Smooth muscle cell (in vitro differentiated cells): ENCODE results near the gene ABCA12. TPM values are rescaled to one million over a fixed set of nuclear protein-coding genes. Genes with fewer than 3 reads are reported as not detected.

ENCODE experiments used
- DNase-seq: peaks from one replicate; lab custom pipeline; 2025; ENCODE audit not compliant: unreplicated experiment; lab: John Stamatoyannopoulos, UW
- H2AFZ ChIP-seq: fragments of 200-600 bp; sonication (generic); 2 replicates; pipeline ENCODE4 v1.6.0; 2016; ENCODE audit warnings: antibody characterized with exemption, low read depth, mild to moderate bottlenecking
- H3F3A ChIP-seq: fragments of 200-600 bp; sonication (generic); 2 replicates; pipeline ENCODE4 v1.6.0; 2017; ENCODE audit warnings: antibody characterized with exemption, low read depth
- H3K27ac ChIP-seq: fragments of 200-600 bp; sonication (generic); 2 replicates; pipeline ENCODE4 v1.5.1; 2016; ENCODE audit warnings: low read depth, mild to moderate bottlenecking
- H3K27me3 ChIP-seq: fragments of 200-600 bp; sonication (generic); 2 replicates; pipeline ENCODE4 v1.6.1; 2016; ENCODE audit warnings: low read depth, mild to moderate bottlenecking
- H3K36me3 ChIP-seq: fragments of 200-600 bp; sonication (generic); 2 replicates; pipeline ENCODE4 v1.5.1; 2016; ENCODE audit warnings: low read depth
- H3K4me1 ChIP-seq: fragments of 200-600 bp; sonication (generic); 2 replicates; pipeline ENCODE4 v1.5.1; 2016; ENCODE audit warnings: low read depth
- H3K4me2 ChIP-seq: fragments of 200-600 bp; sonication (generic); 2 replicates; pipeline ENCODE4 v1.6.0; 2016; ENCODE audit warnings: mild to moderate bottlenecking
- H3K4me3 ChIP-seq: fragments of 200-600 bp; sonication (generic); 2 replicates; pipeline ENCODE4 v1.5.1; 2016; ENCODE audit warnings: mild to moderate bottlenecking
- H3K79me2 ChIP-seq: fragments of 200-600 bp; sonication (generic); 2 replicates; pipeline ENCODE4 v1.6.0; 2016; ENCODE audit warnings: low read depth, mild to moderate bottlenecking
- H3K9ac ChIP-seq: fragments of 200-600 bp; sonication (generic); 2 replicates; pipeline ENCODE4 v1.6.0; 2016; ENCODE audit warnings: low read depth
- H3K9me3 ChIP-seq: fragments of 200-600 bp; sonication (generic); replicated peaks from 2 replicates; pipeline ENCODE4 v1.5.1; 2016; ENCODE audit warnings: low read depth
- H4K20me1 ChIP-seq: fragments of 200-600 bp; sonication (generic); 2 replicates; pipeline ENCODE4 v1.6.0; 2016; ENCODE audit warnings: low read depth
- CTCF ChIP-seq: fragments of 200-600 bp; sonication (generic); IDR thresholded peaks from 2 replicates; pipeline ENCODE4 v1.5.1; 2017; ENCODE audit warnings: borderline replicate concordance, mild to moderate bottlenecking, antibody characterized with exemption; ENCODE audit not compliant: insufficient read depth, poor library complexity, severe bottlenecking
- WGBS: methylation state at CpG from one replicate; pipeline ENCODE4 v1.1.7; 2016; ENCODE audit warnings: low lambda C conversion rate; 5-methylcytosine and 5-hydroxymethylcytosine counted together
- polyA plus RNA-seq: library from polyadenylated mRNA; unstranded; fragments of >200 nt; fragmentation: Nextera tagmentation; extraction: Ambion mirVana; gene quantifications from 2 replicates; pipeline ENCODE4 v1.2.1, GENCODE V29; 2016
- total RNA-seq: library from RNA; depleted of rRNA; stranded (reverse); fragments of >200 nt; gene quantifications from 2 replicates; pipeline ENCODE4 v1.2.3, GENCODE V29; 2014

ABCA12 gene
- total and polyA plus RNA-seq, 2 experiments from 2014 or later = 0.47 to 5.7 TPM

DNA sequence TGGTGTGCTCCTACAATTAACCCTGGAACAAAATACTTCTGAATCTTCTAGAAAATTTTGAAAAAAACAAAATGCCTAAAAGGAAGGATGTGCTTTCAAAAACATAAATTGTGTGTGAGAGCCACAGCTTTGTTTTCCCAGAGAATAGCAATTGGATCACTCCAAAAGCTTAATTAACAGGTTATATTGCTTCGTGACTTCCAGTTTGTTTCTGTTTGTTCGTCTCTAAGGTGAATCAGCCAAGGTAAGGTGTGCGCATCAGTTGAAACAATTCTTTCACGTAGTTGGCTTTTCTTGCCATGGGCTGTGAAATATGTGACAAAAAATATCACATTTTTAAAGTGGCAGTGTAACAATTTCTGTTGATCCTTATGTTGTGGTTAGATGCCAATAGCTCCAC, 238.7 kb downstream of the ABCA12 start:
- Histone ChIP-seq H3K79me2 (no peaks in the 10 kb centered on the region), H2AFZ (no peak overlapping the region), H3K4me2 (no peak overlapping the region), H3K27ac (no peak overlapping the region), H3F3A (no peaks in the 10 kb centered on the region), H3K36me3 (no peaks in the 10 kb centered on the region), H3K9ac (no peak overlapping the region), H3K27me3 (no peaks in the 10 kb centered on the region), H3K4me3 (no peak overlapping the region), H4K20me1 (no peaks in the 10 kb centered on the region), H3K4me1 (peaks cover 12% of the 10 kb centered on the region), H3K9me3 (no peaks in the 10 kb centered on the region)
- 82% methylated on average over 4 of the region's 4 CpGs for WGBS
- no peak for TF ChIP-seq CTCF
- no peak for DNase-seq

- Histone ChIP-seq H3K27me3 (no peaks in the 10 kb centered on the region), H3K9ac (no peak overlapping the region), H3K27ac (no peak overlapping the region), H3F3A (no peaks in the 10 kb centered on the region), H3K4me2 (no peak overlapping the region), H3K9me3 (no peaks in the 10 kb centered on the region), H3K36me3 (no peaks in the 10 kb centered on the region), H3K4me3 (no peak overlapping the region), H3K79me2 (no peaks in the 10 kb centered on the region), H2AFZ (no peak overlapping the region), H4K20me1 (no peaks in the 10 kb centered on the region), H3K4me1 (no peaks in the 10 kb centered on the region)
- DNase-seq = no peak
- 96% methylated on average over 1 of the region's 1 CpG for WGBS
- no peak for TF ChIP-seq CTCF
Measured at GRCh38 chr2:214896274-214896673, 242.2 kb downstream of the ABCA12 start.

- H3K4me3 ChIP-seq = no peak overlapping the region
Measured at GRCh38 chr2:214895469-214895868, 243.0 kb downstream of the ABCA12 start.

More at GRCh38 chr2:214895469-214895868, 243.0 kb downstream of the ABCA12 start:
- H3K27me3 ChIP-seq = no peaks in the 10 kb centered on the region
- H3F3A ChIP-seq = no peaks in the 10 kb centered on the region
- H3K9ac ChIP-seq = no peak overlapping the region
- no peaks in the 10 kb centered on the region for H3K9me3 ChIP-seq
- no peaks in the 10 kb centered on the region for H3K36me3 ChIP-seq
- no peaks in the 10 kb centered on the region for H3K79me2 ChIP-seq
- 94% methylated on average over 3 of the region's 3 CpGs for WGBS
- no peak overlapping the region for H3K27ac ChIP-seq
- no peaks in the 10 kb centered on the region for H3K4me1 ChIP-seq
- no peak for TF ChIP-seq CTCF
- H3K4me2 ChIP-seq = no peak overlapping the region
- no peaks in the 10 kb centered on the region for H4K20me1 ChIP-seq
- DNase-seq = no peak
- no peak overlapping the region for H2AFZ ChIP-seq
